GM19193 (cell line): ENCODE data around the gene NDUFB4.

Experiments
- POLR2A ChIP-seq: IDR thresholded peaks from 4 replicates; pipeline ENCODE4 v1.6.1; 2011; ENCODE audit not compliant: insufficient read depth, insufficient read length; ENCODE audit errors: extremely low read depth

NDUFB4 gene

DNA sequence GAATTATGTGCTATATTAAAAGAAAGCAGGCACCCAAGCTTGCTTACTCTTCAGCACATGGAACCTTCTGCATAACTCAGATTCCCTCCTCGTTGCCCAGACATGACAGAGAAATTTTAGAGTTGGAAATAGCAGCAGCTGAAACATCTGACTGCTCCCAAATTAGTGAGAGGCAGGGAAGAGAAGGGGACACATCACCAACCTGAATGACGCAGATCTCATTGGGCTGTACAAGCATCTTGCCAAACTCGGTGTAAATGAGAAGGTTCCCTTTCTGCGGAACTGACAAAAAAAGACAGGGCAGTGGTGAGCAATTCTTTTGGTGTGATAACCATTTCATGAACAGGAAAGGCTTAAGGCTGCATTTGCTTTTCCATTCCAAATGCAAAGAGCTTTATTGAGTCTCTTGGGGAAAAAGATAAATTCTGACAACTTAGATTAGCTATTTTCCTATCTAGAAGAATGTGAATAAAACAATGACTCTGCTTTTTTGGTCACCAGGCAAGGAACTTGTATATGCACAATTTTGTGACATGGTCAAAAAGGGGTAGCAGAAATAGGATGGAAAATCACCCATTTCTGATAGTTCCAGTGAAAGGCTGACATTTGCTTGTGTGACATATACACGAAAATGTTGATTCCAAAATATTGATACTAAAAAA, 50.8 kb downstream of the NDUFB4 start:
- TF ChIP-seq POLR2A = no peak

DNA sequence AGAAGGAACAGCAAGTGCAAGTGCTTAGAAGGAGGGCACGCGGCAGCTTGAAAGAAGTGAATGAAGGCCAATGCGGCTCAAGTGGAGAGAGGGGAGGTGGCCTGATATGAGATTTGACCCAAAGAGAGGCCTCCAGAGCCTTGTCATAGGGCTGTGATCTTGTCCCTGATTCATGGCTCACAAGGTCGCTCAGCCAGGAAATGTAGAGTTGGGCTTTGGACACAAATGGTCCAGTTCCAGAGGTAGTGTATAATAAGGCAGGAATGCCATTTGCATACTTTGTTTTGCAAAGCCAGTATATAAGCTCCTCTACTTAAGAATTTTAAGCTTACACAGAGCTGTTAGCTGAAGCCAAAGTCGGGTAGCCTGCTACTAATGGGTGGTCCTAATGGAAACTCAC, 52.2 kb downstream of the NDUFB4 start:
- TF ChIP-seq POLR2A = no peak

DNA sequence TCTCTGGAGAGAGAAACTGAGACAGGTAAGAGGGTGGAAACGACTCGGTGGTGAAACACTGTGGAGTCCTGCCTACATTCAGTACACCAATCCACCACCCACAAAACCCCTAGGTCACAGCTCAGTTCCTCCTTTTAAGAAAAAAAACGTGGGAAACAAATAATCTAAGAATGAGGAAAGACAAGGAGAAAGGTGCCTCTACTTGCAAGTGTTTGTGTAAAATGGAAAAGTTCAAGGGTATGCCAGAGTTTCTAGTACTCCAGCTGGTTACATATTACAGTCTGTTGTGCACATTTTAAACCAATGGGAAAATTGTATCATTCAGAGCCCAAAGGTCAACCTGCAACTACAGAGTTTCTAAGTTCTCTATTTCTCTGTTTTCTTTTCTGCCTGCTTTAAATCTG, 53.7 kb downstream of the NDUFB4 start:
- no peak for TF ChIP-seq POLR2A

DNA sequence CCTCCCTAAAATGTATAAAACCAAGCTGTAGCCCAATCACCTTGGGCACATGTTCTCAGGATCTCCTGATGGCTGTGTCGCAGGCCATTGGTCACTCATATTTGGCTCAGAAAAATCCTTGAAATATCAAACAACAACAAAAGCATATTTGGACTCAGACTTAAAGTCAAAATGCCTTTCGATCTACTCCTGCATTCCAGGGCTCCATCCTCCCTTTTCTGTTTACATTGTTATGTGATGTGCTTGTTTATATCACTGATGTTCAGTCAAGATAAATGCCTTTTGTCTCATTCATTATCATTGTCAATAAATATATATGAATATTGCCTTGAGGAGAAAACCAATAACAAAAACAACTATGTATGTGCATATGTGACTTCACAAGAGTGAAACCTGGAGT, 54.2 kb downstream of the NDUFB4 start:
- TF ChIP-seq POLR2A = no peak
